Adrenal gland (tissue), 12 donors: Measurements from ENCODE around the gene PLA2G12A. TPM values are rescaled to one million over a fixed set of nuclear protein-coding genes. Genes with fewer than 3 reads are reported as not detected.

Experiments used
- DNase-seq, 7 donors: peaks; one replicate each; pipeline ENCODE4 v3.0.0-alpha.2; 2019 to 2020
- H3K27ac ChIP-seq, 5 donors: fragments of 200-600 bp; sonication (generic) in 4 of 5; 1 replicate in 3 of 5; 2 replicates in 2 of 5; pipeline versions ENCODE4 v1.5.1 to v1.8.0; 2016 to 2020; ENCODE audit warnings: mild to moderate bottlenecking in 1 of 5
- H3K27me3 ChIP-seq: fragments of 200-600 bp; 2 replicates; pipeline ENCODE4 v1.8.0; 2021
- H3K36me3 ChIP-seq, 2 donors: fragments of 200-600 bp; replicated peaks in 1 of 2; 1 replicate in 1 of 2; 2 replicates in 1 of 2; pipeline versions ENCODE4 v1.5.1 to v1.8.0; 2018 to 2022
- H3K4me1 ChIP-seq, 2 donors: fragments of 200-600 bp; replicated peaks in 1 of 2; 1 replicate in 1 of 2; 2 replicates in 1 of 2; pipeline versions ENCODE4 v1.5.1 to v1.8.0; 2018 to 2021
- H3K4me3 ChIP-seq, 4 donors: fragments of 200-600 bp; sonication (generic) in 3 of 4; one replicate each; pipeline ENCODE4 v1.5.1; 2016 to 2018
- H3K9me3 ChIP-seq, 3 donors: fragments of 200-600 bp; sonication (generic) in 1 of 3; replicated peaks in 1 of 3; 1 replicate in 2 of 3; 2 replicates in 1 of 3; pipeline versions ENCODE4 v1.5.1 to v1.8.0; 2016 to 2021
- POLR2A ChIP-seq, 2 donors: fragments of 450-650 bp; IDR thresholded peaks; one replicate each; pipeline ENCODE4 v1.6.1; 2017; ENCODE audit warnings: antibody characterized with exemption in 2 of 2, mild to moderate bottlenecking in 2 of 2, moderate library complexity in 1 of 2
- WGBS, 4 donors: extraction: QIAGEN DNeasy Blood & Tissue Kit in 2 of 4; methylation state at CpG; one replicate each; pipeline versions ENCODE4 v1.1.5 to v1.1.7; 2013 to 2017; 5-methylcytosine and 5-hydroxymethylcytosine counted together
- intact Hi-C, 2 donors: fragments of 100-400 bp; cut with DNase I; formaldehyde crosslinking; loops; one replicate each; pipeline versions ENCODE4 v1.14.1 to v1.15.0; 2022 to 2023
- polyA plus RNA-seq, 3 donors: library from polyadenylated mRNA; stranded (reverse); fragments of 200-250 nt in 2 of 3; fragments of 350-450 nt in 1 of 3; fragmentation: Illumina TruSeq in 1 of 3; extraction: RNeasy Lipid Tissue Mini Kit (QIAGEN cat#74804) in 1 of 3; gene quantifications; one replicate each; pipeline ENCODE4 v1.2.3, GENCODE V29; 2013 to 2014
- total RNA-seq, 9 donors: library from RNA; depleted of rRNA in 4 of 9; stranded (reverse); fragments of >200 nt in 4 of 9; fragments of 120-200 nt in 1 of 9; fragmentation: NEBNext Ultra II Directional in 1 of 9; extraction: Animal tissue kit (Norgen Biotek cat#: 25700) in 1 of 9; gene quantifications; one replicate each; pipeline versions ENCODE4 v1.1.0 to v1.2.4, GENCODE V29; 2013 to 2023
- TF ChIP-seq, protein P1 (sequence below), 6 experiments: fragments of 450-650 bp in 4 of 6; fragments of 200-600 bp in 2 of 6; sonication (generic) in 1 of 6; IDR thresholded peaks; 1 replicate in 5 of 6; 2 replicates in 1 of 6; pipeline versions ENCODE4 v1.5.1 to v1.8.0; 2016 to 2021; ENCODE audit warnings: antibody characterized with exemption in 6 of 6, mild to moderate bottlenecking in 2 of 6, moderate library complexity in 1 of 6
- donor health status: healthy with polysubstance abuse.
- donor health status: Bipolar disorder and iron deficiency.
- donor health status: DM: yes; HTN: yes; CAD: no.
- donor health status: DM: no; HTN: no; CAD: no.
- donor health status: DM: no; HTN: no; CAD: no.
- donor health status: DM: yes; HTN: yes; CAD: no.

The PLA2G12A gene
- total and polyA plus RNA-seq, 12 donors: 10.7 to 67.0 (median 31.5) TPM

DNA sequence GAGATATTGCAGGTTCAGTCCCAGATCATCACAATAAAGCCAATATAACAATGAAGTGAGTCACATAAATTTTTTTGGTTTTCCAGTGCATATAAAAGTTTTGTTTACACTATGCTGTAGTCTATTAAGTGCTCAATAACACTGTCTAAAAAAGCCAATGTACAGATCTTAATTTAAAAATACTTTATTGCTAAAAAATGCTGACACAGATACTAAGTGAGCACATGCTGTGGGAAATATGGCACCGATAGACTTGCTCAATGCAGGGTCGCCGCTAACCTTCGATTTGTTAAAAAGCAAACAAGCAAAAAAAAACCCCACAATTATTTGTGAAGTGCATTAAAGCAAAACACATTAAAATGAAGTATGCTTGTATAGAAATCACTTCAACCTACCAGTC lies 10.3 kb downstream of the PLA2G12A start:
- Histone ChIP-seq H3K9me3 (no peaks in the 10 kb centered on the region), H3K4me1 (no peaks in the 10 kb centered on the region), H3K4me3 (no peak overlapping the region), H3K36me3 (no peaks in the 10 kb centered on the region), H3K27ac (no peak overlapping the region), H3K27me3 (no peaks in the 10 kb centered on the region)
- no peak for DNase-seq
- WGBS, 4 donors: 90 to 98% (median 97%) methylated on average over 4 of the region's 4 CpGs
- intact Hi-C loops: no loop called here
- TF ChIP-seq, protein P1, sequence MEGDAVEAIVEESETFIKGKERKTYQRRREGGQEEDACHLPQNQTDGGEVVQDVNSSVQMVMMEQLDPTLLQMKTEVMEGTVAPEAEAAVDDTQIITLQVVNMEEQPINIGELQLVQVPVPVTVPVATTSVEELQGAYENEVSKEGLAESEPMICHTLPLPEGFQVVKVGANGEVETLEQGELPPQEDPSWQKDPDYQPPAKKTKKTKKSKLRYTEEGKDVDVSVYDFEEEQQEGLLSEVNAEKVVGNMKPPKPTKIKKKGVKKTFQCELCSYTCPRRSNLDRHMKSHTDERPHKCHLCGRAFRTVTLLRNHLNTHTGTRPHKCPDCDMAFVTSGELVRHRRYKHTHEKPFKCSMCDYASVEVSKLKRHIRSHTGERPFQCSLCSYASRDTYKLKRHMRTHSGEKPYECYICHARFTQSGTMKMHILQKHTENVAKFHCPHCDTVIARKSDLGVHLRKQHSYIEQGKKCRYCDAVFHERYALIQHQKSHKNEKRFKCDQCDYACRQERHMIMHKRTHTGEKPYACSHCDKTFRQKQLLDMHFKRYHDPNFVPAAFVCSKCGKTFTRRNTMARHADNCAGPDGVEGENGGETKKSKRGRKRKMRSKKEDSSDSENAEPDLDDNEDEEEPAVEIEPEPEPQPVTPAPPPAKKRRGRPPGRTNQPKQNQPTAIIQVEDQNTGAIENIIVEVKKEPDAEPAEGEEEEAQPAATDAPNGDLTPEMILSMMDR (IDR thresholded peaks at IDR 0.05): no peak
- no peak for TF ChIP-seq POLR2A (IDR thresholded peaks at IDR 0.05)

DNA sequence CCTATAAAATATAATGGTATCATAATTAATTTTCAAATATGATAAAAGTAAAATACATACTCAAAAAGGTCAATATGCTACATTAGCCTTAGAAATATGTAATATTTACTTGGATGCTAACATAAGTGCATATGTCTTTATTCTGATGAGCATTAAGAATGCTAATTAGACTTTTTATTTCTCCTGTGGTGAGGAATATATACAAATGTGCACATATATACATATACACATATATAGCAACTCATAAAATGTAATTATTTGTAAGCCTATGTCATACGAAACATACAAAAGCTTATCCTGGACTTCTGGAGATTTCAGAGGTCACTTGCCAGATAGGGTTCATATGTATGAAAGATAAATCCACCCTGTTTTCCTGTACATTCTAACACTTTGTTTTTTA lies 11.1 kb downstream of the PLA2G12A start:
- H3K36me3 ChIP-seq: no peaks in the 10 kb centered on the region
- WGBS, 4 donors: 89 to 100% (median 95%) methylated on average over 1 of the region's 1 CpG
- TF ChIP-seq, protein P1 (IDR thresholded peaks at IDR 0.05): no peak
- TF ChIP-seq POLR2A (IDR thresholded peaks at IDR 0.05): no peak
- H3K27ac ChIP-seq: no peak overlapping the region
- no peaks in the 10 kb centered on the region for H3K9me3 ChIP-seq
- no peaks in the 10 kb centered on the region for H3K4me1 ChIP-seq
- H3K4me3 ChIP-seq: no peak overlapping the region
- intact Hi-C loops: no loop called here
- DNase-seq: no peak
- no peaks in the 10 kb centered on the region for H3K27me3 ChIP-seq

DNA sequence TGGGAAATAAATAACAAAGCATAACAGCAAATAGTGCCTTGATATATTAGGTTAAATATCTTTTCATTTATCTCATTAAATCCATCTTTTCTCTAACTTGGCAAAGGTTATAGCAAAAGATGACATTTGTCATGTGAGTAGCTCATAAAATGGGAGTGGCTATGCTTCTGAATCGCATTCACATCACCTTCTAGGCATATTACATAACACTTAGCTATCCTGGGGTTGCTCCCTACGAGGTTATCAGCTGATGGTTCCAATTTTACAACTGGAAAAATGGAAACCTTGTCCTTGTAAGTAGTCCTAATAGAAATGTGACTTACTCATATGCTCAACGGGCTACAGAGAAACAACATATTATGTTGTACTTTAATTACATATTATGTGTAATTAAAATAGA lies 16.4 kb downstream of the PLA2G12A start:
- H3K4me3 ChIP-seq: no peak overlapping the region
- no peaks in the 10 kb centered on the region for H3K9me3 ChIP-seq
- no peaks in the 10 kb centered on the region for H3K27me3 ChIP-seq
- no peaks in the 10 kb centered on the region for H3K4me1 ChIP-seq
- no peak for DNase-seq
- intact Hi-C loops: no loop called here
- TF ChIP-seq POLR2A (IDR thresholded peaks at IDR 0.05): no peak
- TF ChIP-seq, protein P1 (IDR thresholded peaks at IDR 0.05): no peak
- WGBS, 4 donors: 72 to 92% (median 81%) methylated on average over 3 of the region's 3 CpGs
- peaks cover 0 to 4% of the 10 kb centered on the region in 2 donors for H3K36me3 ChIP-seq
- H3K27ac ChIP-seq: no peak overlapping the region

DNA sequence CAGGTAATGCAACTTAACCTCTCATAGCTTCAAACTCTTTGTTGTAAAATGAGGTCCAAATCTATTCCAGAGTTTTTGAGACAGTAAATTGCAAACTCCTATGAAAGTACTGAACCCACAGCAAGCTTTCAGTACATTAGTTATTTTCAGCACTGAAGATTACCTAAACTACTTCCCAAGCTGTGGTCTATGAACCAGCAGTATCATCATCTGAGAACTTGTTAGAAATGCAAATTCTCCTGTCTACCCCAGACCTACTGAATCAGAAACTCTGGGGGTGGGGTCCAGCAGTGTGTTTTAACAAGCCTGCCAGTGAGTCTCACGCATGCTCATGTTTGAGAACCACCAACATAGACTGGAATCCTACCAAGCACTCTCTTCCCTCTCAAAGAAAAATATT lies 20.9 kb downstream of the PLA2G12A start:
- H3K4me3 ChIP-seq: no peak overlapping the region
- no peak overlapping the region for H3K27ac ChIP-seq
- 67 to 100% (median 94%) methylated on average over 1 of the region's 1 CpG for WGBS, 4 donors
- intact Hi-C loops: no loop called here
- H3K4me1 ChIP-seq: no peaks in the 10 kb centered on the region
- TF ChIP-seq, protein P1 (IDR thresholded peaks at IDR 0.05): no peak
- TF ChIP-seq POLR2A (IDR thresholded peaks at IDR 0.05): no peak
- H3K9me3 ChIP-seq: no peaks in the 10 kb centered on the region
- no peak for DNase-seq
- H3K27me3 ChIP-seq: no peaks in the 10 kb centered on the region
- peaks cover 0 to 4% of the 10 kb centered on the region in 2 donors for H3K36me3 ChIP-seq
